OCI-LY7 (cell line): ENCODE measurements around the gene TTF2. TPM values are rescaled to one million over a fixed set of nuclear protein-coding genes. Genes with fewer than 3 reads are reported as not detected.

Experiments
- BruUV-seq: library from RNA; stranded (reverse); fragments of 400-500 nt; replicated peaks from 2 replicates; lab custom pipeline; 2021; lab: Mats Ljungman, UMichigan
- CTCF ChIA-PET: fragments of 300-600 bp; sonication (Branson Sonifier 250); formaldehyde crosslinking; loops from one replicate; lab custom pipeline; 2022; ENCODE audit warnings: antibody characterized with exemption; ENCODE audit not compliant: unreplicated experiment; lab: Charles Lee
- POLR2A ChIA-PET: fragments of 300-600 bp; sonication (Branson Sonifier 250); formaldehyde crosslinking; loops from one replicate; lab custom pipeline; 2022; ENCODE audit warnings: antibody characterized with exemption; lab: Charles Lee
- DNase-seq: peaks from one replicate; pipeline ENCODE4 v3.0.0-alpha.2; 2015; ENCODE audit warnings: low spot score
- H2AFZ ChIP-seq: fragments of 200-600 bp; sonication (generic), shearing (Covaris generic); 2 replicates; pipeline ENCODE4 v1.6.1; 2014; ENCODE audit warnings: mild to moderate bottlenecking, antibody characterized with exemption, low read length, moderate library complexity
- H3K27ac ChIP-seq: fragments of 200-600 bp; sonication (generic); 2 replicates; pipeline ENCODE4 v1.5.1; 2014; ENCODE audit warnings: mixed run types, low read depth, mild to moderate bottlenecking, moderate library complexity, low read length, inconsistent platforms; ENCODE audit not compliant: poor library complexity, severe bottlenecking
- H3K36me3 ChIP-seq: fragments of 200-600 bp; sonication (generic); 2 replicates; pipeline ENCODE4 v1.6.1; 2014; ENCODE audit warnings: mild to moderate bottlenecking, antibody characterized with exemption, low read length, moderate library complexity, mixed read lengths; ENCODE audit not compliant: insufficient read depth
- H3K4me1 ChIP-seq: fragments of 200-600 bp; sonication (generic); 2 replicates; pipeline ENCODE4 v1.5.1; 2014; ENCODE audit warnings: mild to moderate bottlenecking, low read length; ENCODE audit not compliant: insufficient read depth, poor library complexity, severe bottlenecking
- H3K4me2 ChIP-seq: fragments of 200-600 bp; sonication (generic); 2 replicates; pipeline ENCODE4 v1.6.1; 2014; ENCODE audit warnings: mild to moderate bottlenecking, low read length
- H3K4me3 ChIP-seq: fragments of 200-600 bp; sonication (generic); 2 replicates; pipeline ENCODE4 v1.5.1; 2014; ENCODE audit warnings: mild to moderate bottlenecking, low read depth, low read length; ENCODE audit not compliant: poor library complexity, severe bottlenecking
- H3K79me2 ChIP-seq: fragments of 200-600 bp; sonication (generic); 2 replicates; pipeline ENCODE4 v1.6.1; 2016; ENCODE audit warnings: low read depth, mild to moderate bottlenecking, low read length, moderate library complexity, mixed read lengths; ENCODE audit not compliant: insufficient read depth
- H3K9me2 ChIP-seq: fragments of 200-600 bp; sonication (generic); 2 replicates; pipeline ENCODE4 v1.6.1; 2016; ENCODE audit warnings: mild to moderate bottlenecking, low read length, mixed read lengths; ENCODE audit not compliant: insufficient read depth
- H3K9me3 ChIP-seq: fragments of 200-600 bp; sonication (generic); 2 replicates; pipeline ENCODE4 v1.6.1; 2014; ENCODE audit warnings: mild to moderate bottlenecking, mixed run types, low read length, mixed read lengths
- H4K20me1 ChIP-seq: fragments of 200-600 bp; sonication (generic); 2 replicates; pipeline ENCODE4 v1.6.1; 2014; ENCODE audit warnings: mild to moderate bottlenecking, antibody characterized with exemption, low read length, moderate library complexity, mixed read lengths; ENCODE audit not compliant: insufficient read depth
- CTCF ChIP-seq: fragments of 200-600 bp; sonication (generic); conservative IDR thresholded peaks from 2 replicates; pipeline ENCODE4 v1.5.1; 2014; ENCODE audit warnings: mild to moderate bottlenecking, antibody characterized with exemption, low read length, moderate library complexity, mixed read lengths
- EZH2phosphoT487 ChIP-seq: fragments of 200-600 bp; sonication (generic); IDR thresholded peaks from 2 replicates; pipeline ENCODE4 v1.6.1; 2018; ENCODE audit warnings: low read depth, borderline replicate concordance, mild to moderate bottlenecking, mixed run types, antibody characterized with exemption, low read length, moderate library complexity, mixed read lengths
- intact Hi-C: fragments of 100-400 bp; cut with micrococcal nuclease; formaldehyde crosslinking; loops from one replicate; pipeline ENCODE4 v1.10.0; 2022; ENCODE audit not compliant: unreplicated experiment
- total RNA-seq, 2 experiments: library from RNA; depleted of rRNA in 1 of 2; stranded (reverse); fragments of >200 nt in 1 of 2; shearing (Covaris generic) in 1 of 2; gene quantifications; 2 replicates each; pipeline ENCODE4 v1.2.3, GENCODE V29; 2014 to 2022

Gene TTF2
- total RNA-seq, 2 experiments from 2014 or later: 81.3 to 133 TPM

- no peak for DNase-seq
- ChIA-PET CTCF (interaction anchor here (0.6 kb wide), 1 partner anchor 325 kb away, joined by 3 read pairs; no protein-coding TSS in a partner anchor), POLR2A (interaction anchor here (0.8 to 1.2 kb wide), 2 partner anchors 12 to 15 kb away, joined by 3 to 4 read pairs; no protein-coding TSS in a partner anchor)
- no peaks in the 10 kb centered on the region for H3K4me1 ChIP-seq
- H4K20me1 ChIP-seq: no peaks in the 10 kb centered on the region
- H2AFZ ChIP-seq: no peak overlapping the region
- TF ChIP-seq CTCF (no peak), EZH2phosphoT487 (no peak)
- no TSS peak for BruUV-seq
- no peak overlapping the region for H3K4me3 ChIP-seq
- no peaks in the 10 kb centered on the region for H3K9me2 ChIP-seq
- intact Hi-C loops: no loop called here
- no peaks in the 10 kb centered on the region for H3K9me3 ChIP-seq
- H3K4me2 ChIP-seq: no peak overlapping the region
- H3K27ac ChIP-seq: no peak overlapping the region
- no peaks in the 10 kb centered on the region for H3K79me2 ChIP-seq
- H3K36me3 ChIP-seq: no peaks in the 10 kb centered on the region
Measured at GRCh38 chr1:117013309-117013858, 46.7 kb upstream of the TTF2 start.

- TF ChIP-seq EZH2phosphoT487 (no peak), CTCF (no peak)
- no peak overlapping the region for H3K27ac ChIP-seq
- H3K4me3 ChIP-seq: no peak overlapping the region
- no peaks in the 10 kb centered on the region for H3K4me1 ChIP-seq
- no peak overlapping the region for H2AFZ ChIP-seq
- no peak for DNase-seq
- intact Hi-C loops: no loop called here
- H3K9me2 ChIP-seq: no peaks in the 10 kb centered on the region
- H3K79me2 ChIP-seq: no peaks in the 10 kb centered on the region
- no peaks in the 10 kb centered on the region for H3K36me3 ChIP-seq
- H3K4me2 ChIP-seq: no peak overlapping the region
- CTCF ChIA-PET: no interaction called here
- POLR2A ChIA-PET: interaction anchor here (0.7 to 1.2 kb wide), 3 partner anchors 11 to 181 kb away, joined by 3 to 4 read pairs (median 3); no protein-coding TSS in a partner anchor
- no peaks in the 10 kb centered on the region for H4K20me1 ChIP-seq
- no peaks in the 10 kb centered on the region for H3K9me3 ChIP-seq
- no TSS peak for BruUV-seq
Measured at GRCh38 chr1:117014209-117014608, 45.9 kb upstream of the TTF2 start.

- no peaks in the 10 kb centered on the region for H3K36me3 ChIP-seq
- H3K4me1 ChIP-seq: no peaks in the 10 kb centered on the region
- DNase-seq: no peak
- H2AFZ ChIP-seq: no peak overlapping the region
- H3K27ac ChIP-seq: no peak overlapping the region
- no peaks in the 10 kb centered on the region for H3K79me2 ChIP-seq
- TF ChIP-seq EZH2phosphoT487: no peak
- no peak for TF ChIP-seq CTCF
- no peak overlapping the region for H3K4me2 ChIP-seq
- no peak overlapping the region for H3K4me3 ChIP-seq
- POLR2A ChIA-PET: no interaction called here
- no peaks in the 10 kb centered on the region for H3K9me2 ChIP-seq
- no peaks in the 10 kb centered on the region for H4K20me1 ChIP-seq
- BruUV-seq: no TSS peak
- intact Hi-C loops: no loop called here
- H3K9me3 ChIP-seq: no peaks in the 10 kb centered on the region
- CTCF ChIA-PET: no interaction called here
Measured at GRCh38 chr1:117015724-117016123, 44.4 kb upstream of the TTF2 start.
